NCI-H526 treated with DMSO at 0.1 percent for 48 hours (cell line): ENCODE measurements around the gene TBC1D22A.
"Not testable (repeated sequence)": the region's sequence is repeated elsewhere in the genome, so short reads cannot be mapped to it uniquely, and the experiment has no call there.

Experiments used
- DNase-seq: peaks from one replicate; lab custom pipeline; 2025; lab: John Stamatoyannopoulos, UW

The TBC1D22A gene

GRCh38 chr22:47102648-47103047 lies 340.2 kb downstream of the TBC1D22A start:
- DNase-seq = peak; percentile 77

GRCh38 chr22:47105085-47105484 lies 342.6 kb downstream of the TBC1D22A start:
- DNase-seq = no peak

GRCh38 chr22:47106806-47107205 lies 344.4 kb downstream of the TBC1D22A start:
- DNase-seq = no peak

- no peak for DNase-seq
These were observed 345.0 kb downstream of the TBC1D22A start for GRCh38 chr22:47107431-47107830.

- DNase-seq = no peak
These were observed 348.5 kb downstream of the TBC1D22A start for GRCh38 chr22:47110817-47111443.

GRCh38 chr22:47111626-47112581 lies 349.5 kb downstream of the TBC1D22A start:
- no peak for DNase-seq

GRCh38 chr22:47112582-47112965 lies 350.1 kb downstream of the TBC1D22A start:
- no peak for DNase-seq

- no peak for DNase-seq
These were observed 350.8 kb downstream of the TBC1D22A start for GRCh38 chr22:47112994-47113852.

- no peak for DNase-seq
These were observed 351.5 kb downstream of the TBC1D22A start for GRCh38 chr22:47113853-47114415.

- no peak for DNase-seq
These were observed 352.5 kb downstream of the TBC1D22A start for GRCh38 chr22:47114813-47115517.

GRCh38 chr22:47115518-47115890 lies 353.1 kb downstream of the TBC1D22A start:
- no peak for DNase-seq

GRCh38 chr22:47115921-47116320 lies 353.5 kb downstream of the TBC1D22A start:
- no peak for DNase-seq

GRCh38 chr22:47116426-47117341 lies 354.2 kb downstream of the TBC1D22A start:
- no peak for DNase-seq

- not testable (repeated sequence) for DNase-seq
These were observed 355.0 kb downstream of the TBC1D22A start for GRCh38 chr22:47117442-47117841.

- DNase-seq = no peak
These were observed 356.7 kb downstream of the TBC1D22A start for GRCh38 chr22:47119181-47119580.

- no peak for DNase-seq
These were observed 357.9 kb downstream of the TBC1D22A start for GRCh38 chr22:47120399-47120798.

GRCh38 chr22:47121791-47122190 lies 359.3 kb downstream of the TBC1D22A start:
- no peak for DNase-seq

GRCh38 chr22:47122441-47123000 lies 360.1 kb downstream of the TBC1D22A start:
- DNase-seq = no peak

GRCh38 chr22:47123006-47123826 lies 360.8 kb downstream of the TBC1D22A start:
- DNase-seq = no peak
